ENCODE results near the gene AIFM2. TPM values are rescaled to one million over a fixed set of nuclear protein-coding genes. Genes with fewer than 3 reads are reported as not detected.

AIFM2 gene
- total and polyA plus RNA-seq, 2 of the 13 experiments (the other 11 are each of a cell fraction or from before 2014, with no cell fraction given), result 20.3 to 29.5 TPM

DNA sequence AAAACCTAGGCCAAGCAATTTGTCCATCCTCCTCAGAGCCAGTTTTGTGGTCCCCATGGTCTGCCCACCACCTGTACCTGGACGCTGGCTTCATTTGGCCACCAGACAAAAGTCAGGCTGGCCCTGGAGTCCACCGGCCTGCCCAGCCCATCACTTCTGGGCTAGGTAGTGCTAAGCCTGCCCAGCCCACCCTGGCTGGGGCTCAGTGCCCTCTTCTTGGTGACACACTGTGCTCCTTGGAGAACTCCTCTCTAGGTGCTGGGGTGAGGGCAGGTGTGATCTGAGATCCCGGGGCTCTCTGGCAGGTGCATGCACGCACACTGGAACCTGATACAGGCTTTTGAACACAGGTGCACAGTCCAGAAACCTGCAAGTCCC lies 1.1 kb downstream of the AIFM2 start (continued):
- TF ChIP-seq, protein P1, sequence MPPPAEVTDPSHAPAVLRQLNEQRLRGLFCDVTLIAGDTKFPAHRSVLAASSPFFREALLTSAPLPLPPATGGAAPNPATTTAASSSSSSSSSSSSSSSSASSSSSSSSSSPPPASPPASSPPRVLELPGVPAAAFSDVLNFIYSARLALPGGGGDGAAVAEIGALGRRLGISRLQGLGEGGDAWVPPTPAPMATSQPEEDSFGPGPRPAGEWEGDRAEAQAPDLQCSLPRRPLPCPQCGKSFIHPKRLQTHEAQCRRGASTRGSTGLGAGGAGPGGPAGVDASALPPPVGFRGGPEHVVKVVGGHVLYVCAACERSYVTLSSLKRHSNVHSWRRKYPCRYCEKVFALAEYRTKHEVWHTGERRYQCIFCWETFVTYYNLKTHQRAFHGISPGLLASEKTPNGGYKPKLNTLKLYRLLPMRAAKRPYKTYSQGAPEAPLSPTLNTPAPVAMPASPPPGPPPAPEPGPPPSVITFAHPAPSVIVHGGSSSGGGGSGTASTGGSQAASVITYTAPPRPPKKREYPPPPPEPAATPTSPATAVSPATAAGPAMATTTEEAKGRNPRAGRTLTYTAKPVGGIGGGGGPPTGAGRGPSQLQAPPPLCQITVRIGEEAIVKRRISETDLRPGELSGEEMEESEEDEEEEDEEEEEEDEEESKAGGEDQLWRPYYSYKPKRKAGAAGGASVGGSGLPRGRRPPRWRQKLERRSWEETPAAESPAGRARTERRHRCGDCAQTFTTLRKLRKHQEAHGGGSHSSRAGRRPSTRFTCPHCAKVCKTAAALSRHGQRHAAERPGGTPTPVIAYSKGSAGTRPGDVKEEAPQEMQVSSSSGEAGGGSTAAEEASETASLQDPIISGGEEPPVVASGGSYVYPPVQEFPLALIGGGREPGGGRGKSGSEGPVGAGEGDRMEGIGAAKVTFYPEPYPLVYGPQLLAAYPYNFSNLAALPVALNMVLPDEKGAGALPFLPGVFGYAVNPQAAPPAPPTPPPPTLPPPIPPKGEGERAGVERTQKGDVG (CRISPR knock-in tag; IDR thresholded peaks at IDR 0.05; ENCODE audit: borderline replicate concordance), result 0 out of 2 replicates have a peak, but pooled peaks have one; percentile 15

DNA sequence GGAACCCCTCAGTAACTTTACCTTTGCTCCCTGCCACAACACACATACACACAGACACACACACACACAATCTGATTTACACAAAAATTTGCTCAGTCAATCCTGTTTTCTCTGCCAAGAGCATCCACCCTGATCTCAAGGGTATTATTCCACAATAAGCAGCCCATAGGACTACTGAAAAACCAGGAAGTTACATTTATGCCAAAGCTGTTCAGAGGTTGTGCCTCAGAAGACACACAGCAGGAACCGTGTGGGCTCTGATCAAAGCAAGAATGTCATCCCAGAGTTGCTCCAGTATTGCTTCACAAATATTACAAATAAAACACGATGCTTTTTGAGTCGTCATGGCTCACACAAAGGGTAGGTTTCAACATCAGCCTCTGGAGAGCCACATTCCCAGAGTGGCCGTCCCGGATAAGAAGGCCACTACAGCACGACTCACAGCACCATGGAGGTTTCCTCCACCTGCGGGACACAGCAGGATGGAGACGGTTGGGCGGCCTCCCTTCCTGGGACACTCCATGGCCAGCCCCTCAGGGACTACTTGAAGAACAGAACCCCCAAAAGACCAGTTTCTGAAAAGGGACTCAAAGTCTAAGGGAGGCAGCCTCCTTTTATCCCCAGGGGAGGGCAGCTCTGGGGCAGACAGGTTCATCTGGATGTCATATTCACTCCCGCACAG lies 1.6 kb downstream of the AIFM2 start:
- H3K36me3 ChIP-seq (replicated peaks in 1 of 2; ENCODE audit: control insufficient read depth in 1 of 2, insufficient read depth in 2 of 2, low read length in 2 of 2), result peaks cover 2 to 16% of the 10 kb centered on the region in 2 experiments; a peak in 3 of 5 replicates
- intact Hi-C loops (cut with micrococcal nuclease; ENCODE audit: unreplicated experiment), result no loop called here
- CTCF ChIA-PET (ENCODE audit: low intra/inter-chr PET ratio, low total read pairs), result no interaction called here
- peak; percentile 93 for FAIRE-seq
- BruUV-seq (replicated peaks), result no TSS peak
- ATAC-seq, result peak; percentile 63
- H2AFZ ChIP-seq (ENCODE audit: low read length), result no peak overlapping the region
- H3K4me2 ChIP-seq (ENCODE audit: low read depth, low read length), result peak overlapping the region; percentile 99
- H3K4me1 ChIP-seq (ENCODE audit: insufficient read depth, low read length), result peaks cover 52% of the 10 kb centered on the region
- WGBS (ENCODE audit: low lambda C conversion rate), result 3% methylated on average over 6 of the region's 10 CpGs
- peaks cover 7% of the 10 kb centered on the region; the same call in 1 of the 2 replicates for H4K20me1 ChIP-seq (ENCODE audit: insufficient read depth, low read length)
- peak overlapping the region; percentile 77 to 97 (median 94) for H3K4me3 ChIP-seq (replicated peaks in 1 of 3; ENCODE audit: insufficient read depth in 1 of 3, low read depth in 2 of 3, low read length in 3 of 3)
- H3K27me3 ChIP-seq (ENCODE audit: control insufficient read depth in 1 of 2, insufficient read depth in 2 of 2, low read length in 2 of 2), result no peaks in the 10 kb centered on the region; a peak in 1 of 5 replicates
- POLR2A ChIA-PET, result interaction anchor here (0.7 to 10.3 kb wide), 14 partner anchors 13 to 1212 kb away, joined by 3 to 109 read pairs (median 4); partner anchors contain the start of genes MACROH2A2, PPA1, SAR1A and TYSND1
- peak overlapping the region; percentile 90 for H3K9ac ChIP-seq (ENCODE audit: insufficient read depth, low read depth, low read length)
- peaks cover 52% of the 10 kb centered on the region for H3K79me2 ChIP-seq (ENCODE audit: insufficient read depth, low read length)
- in situ Hi-C loops (cut with HindIII; ENCODE audit: extremely low pct_ligation_motif_present, low pct_unique_long_range_greater_than_20kb), result no loop called here
- peak; percentile 90 for DNase-seq (ENCODE audit: low spot score)
- peak overlapping the region; percentile 97 for H3K27ac ChIP-seq (ENCODE audit: extremely low read length, insufficient read depth, low read length)
- no peaks in the 10 kb centered on the region for H3K9me3 ChIP-seq (ENCODE audit: low read length)
- no peak for TF ChIP-seq ZNF12 (CRISPR knock-in tag; IDR thresholded peaks at IDR 0.05)
- no peak for TF ChIP-seq SETDB1 (CRISPR knock-in tag; IDR thresholded peaks at IDR 0.05; ENCODE audit: borderline replicate concordance)
- no peak for TF ChIP-seq ZNF431 (CRISPR knock-in tag; IDR thresholded peaks at IDR 0.05; ENCODE audit: borderline replicate concordance, low read depth)
- TF ChIP-seq ZFP1 (CRISPR knock-in tag; IDR thresholded peaks at IDR 0.05), result no peak
- no peak for TF ChIP-seq SMAD1 (CRISPR knock-in tag; IDR thresholded peaks at IDR 0.05; ENCODE audit: borderline replicate concordance, low read depth)
- no peak; the same call in 1 of the 2 replicates for TF ChIP-seq SMC3 (IDR thresholded peaks at IDR 0.05; ENCODE audit: low read length)
- TF ChIP-seq, protein P2, sequence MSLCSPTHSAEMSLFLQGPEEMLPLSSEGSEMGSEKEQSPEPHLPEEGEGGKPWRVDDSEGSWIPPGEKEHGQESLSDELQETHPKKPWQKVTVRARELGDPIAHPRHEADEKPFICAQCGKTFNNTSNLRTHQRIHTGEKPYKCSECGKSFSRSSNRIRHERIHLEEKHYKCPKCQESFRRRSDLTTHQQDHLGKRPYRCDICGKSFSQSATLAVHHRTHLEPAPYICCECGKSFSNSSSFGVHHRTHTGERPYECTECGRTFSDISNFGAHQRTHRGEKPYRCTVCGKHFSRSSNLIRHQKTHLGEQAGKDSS (CRISPR knock-in tag; IDR thresholded peaks at IDR 0.05; ENCODE audit: borderline replicate concordance, low read depth), result no peak
- TF ChIP-seq, protein P3, sequence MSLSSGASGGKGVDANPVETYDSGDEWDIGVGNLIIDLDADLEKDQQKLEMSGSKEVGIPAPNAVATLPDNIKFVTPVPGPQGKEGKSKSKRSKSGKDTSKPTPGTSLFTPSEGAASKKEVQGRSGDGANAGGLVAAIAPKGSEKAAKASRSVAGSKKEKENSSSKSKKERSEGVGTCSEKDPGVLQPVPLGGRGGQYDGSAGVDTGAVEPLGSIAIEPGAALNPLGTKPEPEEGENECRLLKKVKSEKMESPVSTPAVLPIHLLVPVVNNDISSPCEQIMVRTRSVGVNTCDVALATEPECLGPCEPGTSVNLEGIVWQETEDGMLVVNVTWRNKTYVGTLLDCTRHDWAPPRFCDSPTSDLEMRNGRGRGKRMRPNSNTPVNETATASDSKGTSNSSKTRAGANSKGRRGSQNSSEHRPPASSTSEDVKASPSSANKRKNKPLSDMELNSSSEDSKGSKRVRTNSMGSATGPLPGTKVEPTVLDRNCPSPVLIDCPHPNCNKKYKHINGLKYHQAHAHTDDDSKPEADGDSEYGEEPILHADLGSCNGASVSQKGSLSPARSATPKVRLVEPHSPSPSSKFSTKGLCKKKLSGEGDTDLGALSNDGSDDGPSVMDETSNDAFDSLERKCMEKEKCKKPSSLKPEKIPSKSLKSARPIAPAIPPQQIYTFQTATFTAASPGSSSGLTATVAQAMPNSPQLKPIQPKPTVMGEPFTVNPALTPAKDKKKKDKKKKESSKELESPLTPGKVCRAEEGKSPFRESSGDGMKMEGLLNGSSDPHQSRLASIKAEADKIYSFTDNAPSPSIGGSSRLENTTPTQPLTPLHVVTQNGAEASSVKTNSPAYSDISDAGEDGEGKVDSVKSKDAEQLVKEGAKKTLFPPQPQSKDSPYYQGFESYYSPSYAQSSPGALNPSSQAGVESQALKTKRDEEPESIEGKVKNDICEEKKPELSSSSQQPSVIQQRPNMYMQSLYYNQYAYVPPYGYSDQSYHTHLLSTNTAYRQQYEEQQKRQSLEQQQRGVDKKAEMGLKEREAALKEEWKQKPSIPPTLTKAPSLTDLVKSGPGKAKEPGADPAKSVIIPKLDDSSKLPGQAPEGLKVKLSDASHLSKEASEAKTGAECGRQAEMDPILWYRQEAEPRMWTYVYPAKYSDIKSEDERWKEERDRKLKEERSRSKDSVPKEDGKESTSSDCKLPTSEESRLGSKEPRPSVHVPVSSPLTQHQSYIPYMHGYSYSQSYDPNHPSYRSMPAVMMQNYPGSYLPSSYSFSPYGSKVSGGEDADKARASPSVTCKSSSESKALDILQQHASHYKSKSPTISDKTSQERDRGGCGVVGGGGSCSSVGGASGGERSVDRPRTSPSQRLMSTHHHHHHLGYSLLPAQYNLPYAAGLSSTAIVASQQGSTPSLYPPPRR (CRISPR knock-in tag; IDR thresholded peaks at IDR 0.05; ENCODE audit: borderline replicate concordance), result no peak
- TF ChIP-seq, protein P4, sequence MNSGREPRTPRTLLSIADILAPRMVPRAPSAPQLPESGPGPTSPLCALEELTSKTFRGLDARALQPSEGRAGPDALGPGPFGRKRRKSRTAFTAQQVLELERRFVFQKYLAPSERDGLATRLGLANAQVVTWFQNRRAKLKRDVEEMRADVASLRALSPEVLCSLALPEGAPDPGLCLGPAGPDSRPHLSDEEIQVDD (CRISPR knock-in tag; IDR thresholded peaks at IDR 0.05; ENCODE audit: borderline replicate concordance), result no peak
- no peak for TF ChIP-seq NR2F1 (CRISPR knock-in tag; IDR thresholded peaks at IDR 0.05)

All from HepG2 (cell line).